Measurements from ENCODE around the gene A4GNT. TPM values are rescaled to one million over a fixed set of nuclear protein-coding genes. Genes with fewer than 3 reads are reported as not detected.
"Not testable (repeated sequence)": the region's sequence is repeated elsewhere in the genome, so short reads cannot be mapped to it uniquely, and the experiment has no call there.

A4GNT gene
- total RNA-seq, 2 experiments from 2014 or later = not detected

GRCh38 chr3:138113326-138113725, 18.9 kb downstream of the A4GNT start:
- Mint-ChIP-seq H3K27me3 (peaks cover 38% of the 10 kb centered on the region), H3K36me3 (ENCODE audit: low read depth) (no peaks in the 10 kb centered on the region), H3K27ac (no peak overlapping the region), H3K4me3 (no peak overlapping the region), H3K9me3 (no peaks in the 10 kb centered on the region), H3K4me1 (peaks cover 7% of the 10 kb centered on the region)
- no peak for DNase-seq
- CTCF ChIA-PET = interaction anchor here (1.0 to 1.1 kb wide), 2 partner anchors 14 to 25 kb away, joined by 4 to 5 read pairs; no protein-coding TSS in a partner anchor
- POLR2A ChIA-PET = no interaction called here

GRCh38 chr3:138112362-138112761, 19.8 kb downstream of the A4GNT start:
- no peak overlapping the region for H3K4me3 Mint-ChIP-seq
- peaks cover 7% of the 10 kb centered on the region for H3K4me1 Mint-ChIP-seq
- peaks cover 36% of the 10 kb centered on the region for H3K27me3 Mint-ChIP-seq

DNA sequence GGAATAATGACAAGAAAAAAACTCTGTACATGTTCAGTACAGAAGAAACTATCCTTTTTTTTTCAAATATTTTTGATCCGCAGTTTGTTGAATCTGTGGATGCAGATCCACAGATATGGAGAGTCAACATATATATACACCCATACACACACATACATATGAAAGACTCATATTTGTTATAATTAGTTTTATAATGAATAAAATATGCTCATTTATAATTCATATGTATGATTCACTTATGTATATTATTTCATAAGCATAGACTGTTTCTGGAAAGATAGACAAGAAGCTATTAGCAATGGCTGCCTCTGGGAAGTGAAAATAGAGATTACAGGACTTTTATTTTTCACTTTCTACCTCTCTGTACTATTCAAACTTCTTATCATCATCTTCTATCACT, 26.6 kb downstream of the A4GNT start:
- ChIA-PET CTCF (no interaction called here), POLR2A (no interaction called here)
- H3K27me3 Mint-ChIP-seq = peaks cover 7% of the 10 kb centered on the region
- H3K27ac Mint-ChIP-seq = no peak overlapping the region
- H3K36me3 Mint-ChIP-seq (ENCODE audit: low read depth) = no peaks in the 10 kb centered on the region
- H3K4me1 Mint-ChIP-seq = no peaks in the 10 kb centered on the region
- H3K4me3 Mint-ChIP-seq = no peak overlapping the region
- no peaks in the 10 kb centered on the region for H3K9me3 Mint-ChIP-seq
- no peak for DNase-seq

More at GRCh38 chr3:138112362-138112761, 19.8 kb downstream of the A4GNT start:
- no peak overlapping the region for H3K27ac Mint-ChIP-seq
- no peaks in the 10 kb centered on the region for H3K9me3 Mint-ChIP-seq
- ChIA-PET POLR2A (no interaction called here), CTCF (no interaction called here)
- no peaks in the 10 kb centered on the region for H3K36me3 Mint-ChIP-seq (ENCODE audit: low read depth)
- no peak for DNase-seq

DNA sequence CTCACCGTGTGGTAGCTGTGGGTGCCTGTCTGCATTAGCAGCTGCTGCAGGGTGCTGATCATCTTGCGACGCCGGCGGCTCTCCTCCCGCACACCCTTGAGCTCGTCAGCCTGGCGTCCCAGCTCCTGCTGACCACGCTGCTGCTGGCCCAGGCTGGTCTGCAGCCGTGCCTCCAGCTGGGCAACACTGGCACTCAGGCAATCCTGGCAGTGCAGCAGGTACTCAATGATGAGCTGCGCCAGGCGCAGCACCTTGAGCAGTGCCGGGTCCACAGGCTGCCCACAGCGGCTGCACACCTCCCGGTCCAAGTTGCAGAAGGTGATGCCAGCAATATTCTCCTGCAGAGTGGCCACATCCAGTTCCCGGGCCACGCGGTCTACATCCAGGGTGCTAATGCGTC, 28.7 kb downstream of the A4GNT start:
- Mint-ChIP-seq H3K4me3 (no peak overlapping the region), H3K27ac (no peak overlapping the region), H3K36me3 (ENCODE audit: low read depth) (no peaks in the 10 kb centered on the region), H3K4me1 (no peaks in the 10 kb centered on the region), H3K27me3 (peaks cover 4% of the 10 kb centered on the region), H3K9me3 (no peaks in the 10 kb centered on the region)
- CTCF ChIA-PET = no interaction called here
- DNase-seq = no peak
- POLR2A ChIA-PET = no interaction called here

DNA sequence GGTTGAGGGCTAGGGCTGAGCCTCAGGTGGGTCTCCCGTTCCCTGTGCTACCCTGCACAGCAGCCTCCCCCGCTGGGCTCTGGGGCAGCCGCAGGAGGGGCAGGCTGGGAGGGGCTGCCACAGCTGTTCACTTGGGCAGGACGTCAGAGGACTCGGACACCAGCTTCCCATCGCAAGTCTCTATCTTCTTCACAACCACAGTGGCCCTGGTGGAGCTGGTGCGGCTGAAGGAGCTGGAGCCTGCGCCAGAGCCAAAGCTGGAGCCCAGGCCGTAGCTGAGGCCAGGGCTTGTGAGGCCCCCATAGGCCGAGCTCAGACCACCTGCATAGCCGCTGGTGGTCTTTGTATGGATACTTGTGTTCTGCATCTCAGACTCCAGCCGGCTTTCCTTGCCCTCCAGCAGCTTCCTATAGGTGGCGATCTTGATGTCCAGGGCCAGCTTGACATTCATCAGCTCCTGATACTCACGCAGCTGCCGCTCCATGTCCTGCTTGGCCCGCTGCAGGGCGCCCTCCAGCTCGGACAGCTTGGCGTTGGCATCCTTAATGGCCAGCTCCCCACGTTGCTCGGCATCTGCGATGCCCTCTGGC, 30.7 kb downstream of the A4GNT start:
- POLR2A ChIA-PET, H3K4me1 Mint-ChIP-seq: not testable (repeated sequence)
- CTCF ChIA-PET = interaction anchor here (0.7 kb wide), 1 partner anchor 21 kb away, joined by 3 read pairs; no protein-coding TSS in a partner anchor

GRCh38 chr3:138099417-138099816, 32.8 kb downstream of the A4GNT start:
- H3K4me3 Mint-ChIP-seq = no peak overlapping the region
- ChIA-PET POLR2A (no interaction called here), CTCF (interaction anchor here (1.3 kb wide), 1 partner anchor 19 kb away, joined by 5 read pairs; no protein-coding TSS in a partner anchor)
- no peak for DNase-seq
- peaks cover 16% of the 10 kb centered on the region for H3K27me3 Mint-ChIP-seq
- no peaks in the 10 kb centered on the region for H3K9me3 Mint-ChIP-seq
- no peaks in the 10 kb centered on the region for H3K4me1 Mint-ChIP-seq
- H3K27ac Mint-ChIP-seq = no peak overlapping the region
- no peaks in the 10 kb centered on the region for H3K36me3 Mint-ChIP-seq (ENCODE audit: low read depth)

More for the DNA sequence above, 30.7 kb downstream of the A4GNT start:
- not testable (repeated sequence) for H3K9me3 Mint-ChIP-seq; H3K36me3 Mint-ChIP-seq (ENCODE audit: low read depth); H3K27ac Mint-ChIP-seq; H3K27me3 Mint-ChIP-seq; H3K4me3 Mint-ChIP-seq; DNase-seq

GRCh38 chr3:138097192-138098172, 34.7 kb downstream of the A4GNT start:
- no peaks in the 10 kb centered on the region for H3K4me1 Mint-ChIP-seq
- no peak overlapping the region for H3K27ac Mint-ChIP-seq
- CTCF ChIA-PET = no interaction called here
- peaks cover 3% of the 10 kb centered on the region for H3K9me3 Mint-ChIP-seq
- no peak for DNase-seq
- H3K4me3 Mint-ChIP-seq = no peak overlapping the region
- POLR2A ChIA-PET = no interaction called here
- H3K36me3 Mint-ChIP-seq (ENCODE audit: low read depth) = no peaks in the 10 kb centered on the region
- peaks cover 20% of the 10 kb centered on the region for H3K27me3 Mint-ChIP-seq

- POLR2A ChIA-PET = no interaction called here
Observed at GRCh38 chr3:138093721-138094120, 38.5 kb downstream of the A4GNT start.

DNA sequence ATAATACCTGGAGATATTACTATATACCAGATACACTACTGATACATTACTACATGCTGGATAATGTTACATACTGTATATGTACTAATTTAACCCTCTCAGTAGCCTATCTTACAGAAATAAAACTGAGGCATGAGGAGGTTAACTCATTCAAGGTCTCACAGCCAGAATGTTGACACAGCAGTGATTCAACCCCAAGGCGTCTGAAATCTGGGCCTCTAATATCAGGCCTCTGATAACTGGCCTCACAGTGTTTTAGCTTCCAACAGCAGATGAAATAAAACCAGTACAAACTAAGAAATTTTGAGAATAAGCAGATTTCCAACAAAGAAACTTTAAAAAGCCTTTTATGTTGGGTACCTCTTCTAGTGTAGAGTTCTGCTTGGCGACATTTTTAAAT, 40.2 kb downstream of the A4GNT start:
- no peak for DNase-seq
- no peak overlapping the region for H3K27ac Mint-ChIP-seq
- CTCF ChIA-PET = no interaction called here
- peaks cover 28% of the 10 kb centered on the region for H3K27me3 Mint-ChIP-seq
- H3K4me1 Mint-ChIP-seq = no peaks in the 10 kb centered on the region
- H3K36me3 Mint-ChIP-seq (ENCODE audit: low read depth) = no peaks in the 10 kb centered on the region
- H3K4me3 Mint-ChIP-seq = no peak overlapping the region
- POLR2A ChIA-PET = no interaction called here
- peaks cover 3% of the 10 kb centered on the region for H3K9me3 Mint-ChIP-seq

More at GRCh38 chr3:138093721-138094120, 38.5 kb downstream of the A4GNT start:
- peaks cover 22% of the 10 kb centered on the region for H3K27me3 Mint-ChIP-seq
- no peaks in the 10 kb centered on the region for H3K36me3 Mint-ChIP-seq (ENCODE audit: low read depth)
- no peak overlapping the region for H3K4me3 Mint-ChIP-seq
- DNase-seq = no peak
- peaks cover 3% of the 10 kb centered on the region for H3K9me3 Mint-ChIP-seq
- H3K4me1 Mint-ChIP-seq = no peaks in the 10 kb centered on the region
- CTCF ChIA-PET = interaction anchor here (0.6 kb wide), 1 partner anchor 304 kb away, joined by 3 read pairs; no protein-coding TSS in a partner anchor
- H3K27ac Mint-ChIP-seq = no peak overlapping the region

- DNase-seq = no peak
- ChIA-PET POLR2A (no interaction called here), CTCF (interaction anchor here (1.5 kb wide), 1 partner anchor 24 kb away, joined by 5 read pairs; no protein-coding TSS in a partner anchor)
- Mint-ChIP-seq H3K36me3 (ENCODE audit: low read depth) (no peaks in the 10 kb centered on the region), H3K9me3 (peaks cover 3% of the 10 kb centered on the region), H3K4me1 (peaks cover 3% of the 10 kb centered on the region), H3K27ac (no peak overlapping the region), H3K4me3 (no peak overlapping the region), H3K27me3 (peaks cover 20% of the 10 kb centered on the region)
Observed at GRCh38 chr3:138089091-138089490, 43.1 kb downstream of the A4GNT start.

GRCh38 chr3:138085745-138086144, 46.4 kb downstream of the A4GNT start:
- POLR2A ChIA-PET; CTCF ChIA-PET; H3K36me3 Mint-ChIP-seq (ENCODE audit: low read depth); H3K27ac Mint-ChIP-seq; DNase-seq; H3K9me3 Mint-ChIP-seq; H3K4me3 Mint-ChIP-seq: not testable (repeated sequence)
- Mint-ChIP-seq H3K27me3 (peaks cover 12% of the 10 kb centered on the region), H3K4me1 (peaks cover 36% of the 10 kb centered on the region)

GRCh38 chr3:138084196-138084595, 48.0 kb downstream of the A4GNT start:
- no peaks in the 10 kb centered on the region for H3K36me3 Mint-ChIP-seq (ENCODE audit: low read depth)
- ChIA-PET CTCF (interaction anchor here (1.1 kb wide), 1 partner anchor 34 kb away, joined by 3 read pairs; no protein-coding TSS in a partner anchor), POLR2A (no interaction called here)
- no peak overlapping the region for H3K27ac Mint-ChIP-seq
- peaks cover 41% of the 10 kb centered on the region for H3K4me1 Mint-ChIP-seq
- no peak overlapping the region for H3K4me3 Mint-ChIP-seq
- H3K27me3 Mint-ChIP-seq = peaks cover 12% of the 10 kb centered on the region
- no peaks in the 10 kb centered on the region for H3K9me3 Mint-ChIP-seq
- peak; percentile 1 for DNase-seq

GRCh38 chr3:138082992-138083386, 49.2 kb downstream of the A4GNT start:
- Mint-ChIP-seq H3K36me3 (ENCODE audit: low read depth) (no peaks in the 10 kb centered on the region), H3K9me3 (no peaks in the 10 kb centered on the region), H3K27ac (peak overlapping the region; percentile 89), H3K27me3 (peaks cover 9% of the 10 kb centered on the region), H3K4me1 (peaks cover 44% of the 10 kb centered on the region), H3K4me3 (peak overlapping the region; percentile 65)
- POLR2A ChIA-PET = no interaction called here
- no peak for DNase-seq
- CTCF ChIA-PET = interaction anchor here (0.8 to 1.3 kb wide), 3 partner anchors 14 to 248 kb away, joined by 3 to 5 read pairs (median 3); no protein-coding TSS in a partner anchor
